ENCODE data around the gene CNNM4. TPM values are rescaled to one million over a fixed set of nuclear protein-coding genes. Genes with fewer than 3 reads are reported as not detected.

CNNM4 gene
- total RNA-seq, 4 donors from 2014 or later: 66.5 to 134 (median 85.7) TPM

- no peak for TF ChIP-seq POLR2A (IDR thresholded peaks at IDR 0.05)
- TF ChIP-seq CTCF (IDR thresholded peaks at IDR 0.05): no peak
- TF ChIP-seq EP300 (IDR thresholded peaks at IDR 0.05; ENCODE audit: low read depth): no peak
- peak; percentile 59 to 80 (median 67) for TF ChIP-seq POLR2AphosphoS5 (IDR thresholded peaks at IDR 0.05)
- Histone ChIP-seq H3K4me3 (peak overlapping the region in 2 of 4 donors; percentile 6 to 68), H3K27me3 (no peaks in the 10 kb centered on the region), H3K27ac (peak overlapping the region; percentile 40 to 98 (median 60)), H3K4me1 (peaks cover 31 to 81% (median 61%) of the 10 kb centered on the region in 4 donors), H3K36me3 (peaks cover 0 to 4% (median 0%) of the 10 kb centered on the region in 4 donors), H3K9me3 (no peaks in the 10 kb centered on the region)
- peak; percentile 81 for DNase-seq
- WGBS, 2 donors (ENCODE audit: low coverage in 1 of 2): 63% methylated on average over 8 of the region's 10 CpGs; no CpG with 5 or more reads in 1 of the 2 donors
- intact Hi-C loops (cut with DNase I; ENCODE audit: low total_unique reads): loop anchor here (10.0 kb wide), 1 partner anchor 55 kb away; the partner anchor contains the start of gene CNNM4
- in situ Hi-C loops (cut with MboI; ENCODE audit: low pct_ligation_motif_present in 1 of 4, low pct_unique_long_range_greater_than_20kb in 1 of 4, low sequenced_read_pairs in 3 of 4): no loop called here
Observed at GRCh38 chr2:96819128-96819875, 58.6 kb downstream of the CNNM4 start.

GRCh38 chr2:96819876-96820511 is 59.3 kb downstream of the CNNM4 start:
- in situ Hi-C loops (cut with MboI; ENCODE audit: low pct_ligation_motif_present in 1 of 4, low pct_unique_long_range_greater_than_20kb in 1 of 4, low sequenced_read_pairs in 3 of 4) (no loop called here), intact Hi-C loops (cut with DNase I; ENCODE audit: low total_unique reads) (loop anchor here (10.0 kb wide), 1 partner anchor 55 kb away; the partner anchor contains the start of gene CNNM4)
- Histone ChIP-seq H3K4me3 (no peak overlapping the region), H3K27ac (peak overlapping the region in 3 of 4 donors; percentile 40 to 98 (median 42)), H3K4me1 (peaks cover 29 to 81% (median 62%) of the 10 kb centered on the region in 4 donors), H3K9me3 (no peaks in the 10 kb centered on the region), H3K36me3 (peaks cover 0 to 4% (median 2%) of the 10 kb centered on the region in 4 donors), H3K27me3 (no peaks in the 10 kb centered on the region)
- no peak for TF ChIP-seq EP300 (IDR thresholded peaks at IDR 0.05; ENCODE audit: low read depth)
- no peak for TF ChIP-seq POLR2AphosphoS5 (IDR thresholded peaks at IDR 0.05)
- TF ChIP-seq CTCF (IDR thresholded peaks at IDR 0.05): no peak
- no peak for TF ChIP-seq POLR2A (IDR thresholded peaks at IDR 0.05)
- no peak for DNase-seq
- 69 to 77% methylated on average over 6 to 12 of the region's 12 CpGs for WGBS, 2 donors (ENCODE audit: low coverage in 1 of 2)

- Histone ChIP-seq H3K27me3 (no peaks in the 10 kb centered on the region), H3K27ac (no peak overlapping the region), H3K4me3 (no peak overlapping the region), H3K9me3 (no peaks in the 10 kb centered on the region), H3K36me3 (peaks cover 0 to 16% (median 6%) of the 10 kb centered on the region in 4 donors), H3K4me1 (peaks cover 27 to 75% (median 58%) of the 10 kb centered on the region in 4 donors)
- 62 to 84% methylated on average over 8 to 11 of the region's 11 CpGs for WGBS, 2 donors (ENCODE audit: low coverage in 1 of 2)
- TF ChIP-seq POLR2A (IDR thresholded peaks at IDR 0.05) (no peak), EP300 (IDR thresholded peaks at IDR 0.05; ENCODE audit: low read depth) (no peak), POLR2AphosphoS5 (IDR thresholded peaks at IDR 0.05) (no peak), CTCF (IDR thresholded peaks at IDR 0.05) (no peak)
- DNase-seq: no peak
- in situ Hi-C loops (cut with MboI; ENCODE audit: low pct_ligation_motif_present in 1 of 4, low pct_unique_long_range_greater_than_20kb in 1 of 4, low sequenced_read_pairs in 3 of 4): no loop called here
- intact Hi-C loops (cut with DNase I; ENCODE audit: low total_unique reads): no loop called here
Observed at GRCh38 chr2:96821113-96821675, 60.5 kb downstream of the CNNM4 start.

GRCh38 chr2:96822786-96823185 is 62.1 kb downstream of the CNNM4 start:
- H3K27ac ChIP-seq: no peak overlapping the region
- no peaks in the 10 kb centered on the region for H3K27me3 ChIP-seq
- DNase-seq: no peak
- H3K4me1 ChIP-seq: peaks cover 21 to 68% (median 50%) of the 10 kb centered on the region in 4 donors
- 88 to 100% methylated on average over 2 to 4 of the region's 4 CpGs for WGBS, 2 donors (ENCODE audit: low coverage in 1 of 2)
- H3K9me3 ChIP-seq: no peaks in the 10 kb centered on the region
- TF ChIP-seq POLR2AphosphoS5 (IDR thresholded peaks at IDR 0.05) (no peak), CTCF (IDR thresholded peaks at IDR 0.05) (no peak), EP300 (IDR thresholded peaks at IDR 0.05; ENCODE audit: low read depth) (no peak), POLR2A (IDR thresholded peaks at IDR 0.05) (no peak)
- in situ Hi-C loops (cut with MboI; ENCODE audit: low pct_ligation_motif_present in 1 of 4, low pct_unique_long_range_greater_than_20kb in 1 of 4, low sequenced_read_pairs in 3 of 4) (no loop called here), intact Hi-C loops (cut with DNase I; ENCODE audit: low total_unique reads) (no loop called here)
- no peak overlapping the region for H3K4me3 ChIP-seq
- peaks cover 0 to 27% (median 11%) of the 10 kb centered on the region in 4 donors for H3K36me3 ChIP-seq
